GM18526 (cell line): Measurements from ENCODE around the gene MLYCD.

Experiments used
- POLR2A ChIP-seq: IDR thresholded peaks from 3 replicates; pipeline ENCODE4 v1.6.1; 2011; ENCODE audit not compliant: insufficient read length; ENCODE audit errors: extremely low read depth

MLYCD gene

GRCh38 chr16:83915081-83915480 lies 16.2 kb downstream of the MLYCD start:
- TF ChIP-seq POLR2A = no peak

DNA sequence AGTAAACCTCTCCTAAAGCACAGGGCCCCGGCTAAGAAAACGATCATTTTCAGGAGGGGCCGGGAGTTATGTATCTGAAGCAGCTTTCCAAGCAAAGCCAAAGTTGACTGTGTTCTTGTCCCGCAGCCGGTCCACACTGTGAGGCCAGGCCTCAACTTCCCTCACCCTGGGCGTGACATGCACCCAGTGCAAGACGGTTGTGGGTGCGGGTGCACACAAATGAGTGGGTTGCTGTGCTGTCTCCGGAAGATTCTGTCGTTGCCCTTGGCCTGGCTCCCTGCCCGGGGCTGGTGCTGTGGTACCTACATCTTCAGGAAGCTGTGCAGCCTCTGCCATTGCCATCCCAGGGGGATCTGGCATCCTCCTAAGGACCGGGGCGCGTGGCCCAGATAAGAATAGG lies 16.6 kb downstream of the MLYCD start:
- no peak for TF ChIP-seq POLR2A

- no peak for TF ChIP-seq POLR2A
Measured at GRCh38 chr16:83917152-83918120, 18.5 kb downstream of the MLYCD start.

DNA sequence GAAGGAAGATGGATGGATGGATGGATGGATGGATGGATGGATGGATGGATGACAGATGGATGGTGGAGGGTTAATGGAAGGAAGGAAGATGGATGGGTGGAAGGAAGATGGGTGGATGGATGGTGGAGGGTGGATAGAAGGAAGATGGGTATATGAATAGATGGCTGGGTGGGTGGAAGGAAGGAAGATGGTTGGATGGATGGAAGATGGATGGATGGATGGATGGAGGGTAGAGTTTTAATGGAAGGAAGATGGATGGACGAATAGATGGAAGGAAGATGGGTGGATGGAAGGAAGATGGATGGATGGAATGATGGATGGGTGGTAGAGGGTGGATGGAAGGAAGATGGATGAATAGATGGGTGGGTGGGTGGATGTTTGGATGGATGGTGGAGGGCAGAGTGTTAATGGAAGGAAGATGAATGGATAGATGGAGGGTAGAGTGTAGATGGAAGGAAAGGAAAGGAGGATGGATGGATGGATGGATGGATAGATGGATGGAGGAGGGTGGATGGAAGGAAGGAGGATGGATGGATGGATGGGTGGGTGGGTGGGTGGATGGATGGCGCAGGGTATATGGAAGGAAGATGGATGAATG lies 22.1 kb downstream of the MLYCD start:
- TF ChIP-seq POLR2A = no peak

DNA sequence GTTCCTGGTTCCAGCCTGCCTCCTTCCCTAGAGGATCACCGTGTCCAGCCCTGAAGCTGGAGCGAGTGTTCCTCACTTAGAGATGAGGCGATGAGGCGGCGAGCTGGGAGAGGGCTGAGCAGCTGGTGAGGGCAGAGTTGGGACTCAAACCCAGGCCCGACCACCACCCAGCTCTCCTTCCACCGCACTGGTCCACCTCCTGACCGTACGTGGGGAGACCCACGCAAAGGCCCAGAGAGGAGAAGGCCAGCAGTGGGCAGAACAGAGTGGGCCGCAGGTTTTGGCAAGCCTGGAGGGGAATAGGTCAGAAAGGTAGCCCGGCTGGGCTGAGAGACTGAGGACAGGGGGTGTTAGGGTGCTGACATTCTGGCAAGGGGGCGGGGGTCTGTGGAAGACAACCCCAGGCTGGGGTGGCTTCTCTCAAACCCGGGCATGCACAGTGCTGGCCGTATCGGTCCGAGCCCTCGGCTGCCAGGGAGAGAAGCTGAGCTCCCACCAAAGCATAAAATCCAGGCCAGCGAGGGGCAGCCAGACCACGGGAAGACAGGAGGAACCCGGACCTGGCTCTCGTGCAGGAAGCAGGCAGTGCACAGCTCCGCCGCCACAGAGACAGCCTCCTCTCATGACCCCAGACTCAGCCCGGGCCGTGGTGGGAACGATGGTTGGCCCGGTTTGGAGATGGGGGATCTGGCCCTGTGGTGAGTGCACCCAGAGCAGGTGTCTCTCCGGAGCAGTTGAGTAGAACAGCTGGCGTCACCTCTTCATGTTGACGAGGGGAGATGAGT lies 24.9 kb downstream of the MLYCD start:
- no peak for TF ChIP-seq POLR2A

GRCh38 chr16:83924686-83925085 lies 25.8 kb downstream of the MLYCD start:
- no peak for TF ChIP-seq POLR2A

DNA sequence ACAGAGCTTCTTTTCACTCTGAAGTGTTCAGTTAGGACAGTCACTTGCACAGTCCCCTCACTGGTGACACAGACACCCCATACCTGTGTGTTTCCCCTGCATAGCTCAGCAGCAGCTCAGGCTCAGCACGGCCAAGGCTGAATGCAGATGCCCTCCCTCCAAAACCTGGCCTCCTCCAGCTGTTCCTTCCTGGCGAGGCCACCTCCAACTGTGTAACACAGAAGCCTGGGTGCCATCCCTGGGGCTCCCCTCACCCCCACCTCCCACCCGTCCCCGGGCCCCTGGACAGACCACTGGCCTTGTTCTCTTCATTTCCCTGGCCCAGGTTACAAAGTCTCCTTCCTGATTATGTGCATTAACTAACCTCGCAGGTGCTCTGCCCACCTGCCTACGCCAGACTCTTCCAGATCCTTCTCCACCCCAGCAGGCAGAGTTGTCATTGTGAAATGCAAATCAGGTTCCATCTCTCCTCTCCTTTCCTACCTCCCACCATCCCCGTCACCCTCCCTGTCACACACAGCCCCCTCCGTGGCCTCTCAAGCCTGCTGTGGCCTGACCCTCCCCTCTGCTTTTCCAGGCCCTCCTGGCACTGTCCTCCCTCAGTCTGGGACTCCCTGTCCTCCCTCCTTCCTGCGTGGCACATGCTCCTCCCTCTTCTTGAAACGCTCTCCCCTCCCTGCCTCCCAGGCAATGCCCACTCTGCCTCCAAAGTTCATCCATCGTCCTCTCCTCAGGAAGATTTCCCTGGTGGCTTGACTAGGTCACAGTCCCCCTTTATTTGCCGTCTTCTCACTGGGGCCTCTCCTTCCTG lies 26.4 kb downstream of the MLYCD start:
- TF ChIP-seq POLR2A = no peak

- no peak for TF ChIP-seq POLR2A
Measured at GRCh38 chr16:83925957-83926725, 27.2 kb downstream of the MLYCD start.

DNA sequence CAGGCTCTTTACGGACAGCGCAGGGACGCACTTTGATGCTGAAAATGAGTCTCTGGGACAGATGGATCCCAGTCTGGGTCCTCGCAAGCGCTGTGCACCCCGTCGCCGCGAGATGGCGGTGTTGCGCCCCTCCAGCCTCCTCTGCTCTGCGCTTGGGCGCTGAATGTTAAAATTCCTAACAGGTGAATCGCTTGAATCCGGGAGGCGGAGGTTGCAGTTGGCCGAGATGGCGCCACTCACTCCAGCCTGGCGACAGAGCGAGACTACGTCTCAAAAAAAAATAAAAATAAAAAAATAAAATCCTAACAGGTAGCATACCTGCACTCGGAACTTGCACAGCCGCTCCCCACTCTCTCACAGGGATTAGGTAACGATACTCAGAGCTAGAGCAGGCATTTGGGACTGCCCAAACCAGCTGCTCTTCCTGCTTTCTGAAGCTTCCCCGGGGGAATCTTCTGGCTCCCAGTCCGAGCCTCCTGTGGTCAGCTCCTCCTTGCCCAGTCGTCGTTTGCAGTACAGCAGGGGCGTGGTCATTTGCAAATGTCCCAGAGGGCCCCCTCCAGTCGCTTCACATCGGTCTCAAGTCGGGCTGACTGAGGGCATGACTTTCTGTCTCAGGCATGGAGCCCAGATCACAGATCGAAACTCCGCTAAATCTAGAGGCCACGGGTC lies 27.9 kb downstream of the MLYCD start:
- TF ChIP-seq POLR2A = no peak

DNA sequence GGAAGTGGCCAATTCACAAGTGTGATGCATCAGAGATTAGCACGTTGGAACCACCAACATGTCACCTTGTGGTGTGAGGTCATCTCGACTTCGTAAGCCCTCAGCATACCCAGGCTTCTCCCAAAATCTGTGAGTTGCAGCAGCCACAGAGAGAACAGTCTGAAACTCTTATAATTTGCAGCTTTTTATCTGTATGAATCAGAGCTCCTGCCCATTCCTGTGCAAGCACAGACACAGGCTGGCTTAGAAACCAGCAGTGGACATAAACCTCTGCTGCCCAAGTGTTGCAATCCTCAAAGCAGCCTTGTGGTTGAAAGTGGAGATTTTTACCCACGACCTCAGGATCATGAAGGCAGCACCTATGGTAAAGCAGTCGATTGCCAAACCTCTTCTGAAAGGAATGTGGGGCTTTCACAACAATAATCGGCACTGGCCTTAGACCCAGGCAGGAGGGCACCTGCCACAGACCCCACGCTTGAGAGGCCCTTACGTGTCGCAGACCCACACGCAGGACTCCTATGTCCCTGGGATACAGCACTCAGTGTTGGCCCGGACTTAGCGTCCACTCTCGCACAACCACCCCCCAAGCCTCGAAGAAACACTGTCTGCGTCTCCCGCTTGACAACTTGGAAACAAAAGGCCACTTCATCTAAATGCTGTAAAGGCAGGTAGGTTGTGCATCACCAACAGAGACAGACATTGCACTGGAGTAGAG lies 29.6 kb downstream of the MLYCD start:
- TF ChIP-seq POLR2A = no peak

DNA sequence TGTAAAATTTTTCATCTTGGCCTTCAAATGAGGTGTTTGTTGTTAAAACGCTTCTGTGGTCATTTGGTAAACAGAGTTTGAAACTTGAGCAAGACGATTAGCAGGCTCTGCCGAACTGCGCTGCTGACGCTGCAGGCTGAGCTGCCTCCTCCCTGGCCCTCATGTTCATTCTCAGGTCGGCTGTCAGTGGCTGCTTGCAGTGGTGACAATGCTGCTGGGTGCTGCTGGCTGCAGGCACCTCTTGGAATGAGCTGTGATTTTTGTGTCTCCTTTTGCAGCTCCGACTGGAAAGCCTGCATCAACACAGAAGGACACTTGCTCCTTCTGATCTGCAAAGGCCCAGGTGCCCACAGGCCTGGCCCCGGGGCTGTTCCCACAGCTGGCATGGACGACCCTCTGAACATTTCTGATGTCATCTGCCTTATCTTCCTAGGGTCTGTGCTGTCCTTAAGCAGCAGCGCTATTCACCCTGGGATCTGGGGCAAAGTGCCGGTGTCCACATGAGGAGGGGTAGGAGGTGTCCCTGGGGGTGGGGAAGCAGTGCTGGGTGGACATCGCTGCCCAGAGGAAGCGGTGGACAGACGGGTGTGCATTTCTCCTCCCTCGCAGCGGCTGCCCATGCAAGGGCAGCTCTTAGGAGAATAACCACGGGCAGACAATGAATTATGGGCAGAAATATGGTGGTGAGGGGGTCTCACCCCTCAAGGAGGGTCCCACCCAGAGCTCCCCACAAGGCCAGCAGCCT lies 31.1 kb downstream of the MLYCD start:
- TF ChIP-seq POLR2A = no peak

- no peak for TF ChIP-seq POLR2A
Measured at GRCh38 chr16:83930730-83931500, 32.0 kb downstream of the MLYCD start.
